Testis (tissue), 2 donors: Measurements from ENCODE around the gene MOV10L1.
A peak's percentile ranks its signal among the peaks of the same experiment; 100 is the strongest.

Experiments
- POLR2A ChIP-seq: fragments of 450-650 bp; IDR thresholded peaks from one replicate; pipeline ENCODE4 v1.6.1; 2017; ENCODE audit warnings: antibody characterized with exemption, mild to moderate bottlenecking, moderate library complexity
- TF ChIP-seq, protein P1 (sequence below), 3 experiments: fragments of 450-650 bp in 2 of 3; fragments of 200-600 bp in 1 of 3; sonication (generic) in 1 of 3; IDR thresholded peaks; one replicate each; pipeline ENCODE4 v1.5.1; 2016 to 2019; ENCODE audit warnings: antibody characterized with exemption in 3 of 3, mild to moderate bottlenecking in 2 of 3, moderate library complexity in 1 of 3

GRCh38 chr22:50209893-50210292, 120.1 kb downstream of the MOV10L1 start:
- TF ChIP-seq, protein P1, sequence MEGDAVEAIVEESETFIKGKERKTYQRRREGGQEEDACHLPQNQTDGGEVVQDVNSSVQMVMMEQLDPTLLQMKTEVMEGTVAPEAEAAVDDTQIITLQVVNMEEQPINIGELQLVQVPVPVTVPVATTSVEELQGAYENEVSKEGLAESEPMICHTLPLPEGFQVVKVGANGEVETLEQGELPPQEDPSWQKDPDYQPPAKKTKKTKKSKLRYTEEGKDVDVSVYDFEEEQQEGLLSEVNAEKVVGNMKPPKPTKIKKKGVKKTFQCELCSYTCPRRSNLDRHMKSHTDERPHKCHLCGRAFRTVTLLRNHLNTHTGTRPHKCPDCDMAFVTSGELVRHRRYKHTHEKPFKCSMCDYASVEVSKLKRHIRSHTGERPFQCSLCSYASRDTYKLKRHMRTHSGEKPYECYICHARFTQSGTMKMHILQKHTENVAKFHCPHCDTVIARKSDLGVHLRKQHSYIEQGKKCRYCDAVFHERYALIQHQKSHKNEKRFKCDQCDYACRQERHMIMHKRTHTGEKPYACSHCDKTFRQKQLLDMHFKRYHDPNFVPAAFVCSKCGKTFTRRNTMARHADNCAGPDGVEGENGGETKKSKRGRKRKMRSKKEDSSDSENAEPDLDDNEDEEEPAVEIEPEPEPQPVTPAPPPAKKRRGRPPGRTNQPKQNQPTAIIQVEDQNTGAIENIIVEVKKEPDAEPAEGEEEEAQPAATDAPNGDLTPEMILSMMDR (IDR thresholded peaks at IDR 0.05) = peak; percentile 80 to 87 (median 85)
- no peak for TF ChIP-seq POLR2A
